NB4 (cell line): Measurements from ENCODE around the gene NQO1.

Experiments used
- POLR2A ChIP-seq: IDR thresholded peaks from 2 replicates; pipeline ENCODE4 v1.6.1; 2011; ENCODE audit warnings: mild to moderate bottlenecking; ENCODE audit not compliant: insufficient read length; ENCODE audit errors: extremely low read depth
- TF ChIP-seq, protein P1 (sequence below): IDR thresholded peaks from one replicate; pipeline ENCODE4 v1.5.1; 2012; ENCODE audit warnings: low read depth, low read length

DNA sequence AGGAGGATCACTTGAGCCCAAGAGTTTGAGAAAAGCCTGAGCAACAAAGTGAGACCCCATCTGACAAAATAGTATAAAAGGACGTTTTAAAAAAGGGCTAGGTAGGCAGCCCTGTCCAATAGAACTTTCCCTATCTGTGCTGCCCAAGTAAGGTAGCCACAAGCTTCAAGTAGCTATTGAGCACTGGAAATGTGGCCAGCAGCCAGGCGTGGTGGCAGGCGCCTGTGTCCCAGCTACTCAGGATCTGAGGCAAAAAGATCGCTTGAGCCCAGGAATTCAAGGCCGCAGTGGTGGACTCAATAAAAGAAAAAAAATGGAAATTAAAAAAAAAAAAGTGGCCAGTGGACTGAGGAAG is 1.5 kb upstream of the NQO1 start:
- TF ChIP-seq, protein P1, sequence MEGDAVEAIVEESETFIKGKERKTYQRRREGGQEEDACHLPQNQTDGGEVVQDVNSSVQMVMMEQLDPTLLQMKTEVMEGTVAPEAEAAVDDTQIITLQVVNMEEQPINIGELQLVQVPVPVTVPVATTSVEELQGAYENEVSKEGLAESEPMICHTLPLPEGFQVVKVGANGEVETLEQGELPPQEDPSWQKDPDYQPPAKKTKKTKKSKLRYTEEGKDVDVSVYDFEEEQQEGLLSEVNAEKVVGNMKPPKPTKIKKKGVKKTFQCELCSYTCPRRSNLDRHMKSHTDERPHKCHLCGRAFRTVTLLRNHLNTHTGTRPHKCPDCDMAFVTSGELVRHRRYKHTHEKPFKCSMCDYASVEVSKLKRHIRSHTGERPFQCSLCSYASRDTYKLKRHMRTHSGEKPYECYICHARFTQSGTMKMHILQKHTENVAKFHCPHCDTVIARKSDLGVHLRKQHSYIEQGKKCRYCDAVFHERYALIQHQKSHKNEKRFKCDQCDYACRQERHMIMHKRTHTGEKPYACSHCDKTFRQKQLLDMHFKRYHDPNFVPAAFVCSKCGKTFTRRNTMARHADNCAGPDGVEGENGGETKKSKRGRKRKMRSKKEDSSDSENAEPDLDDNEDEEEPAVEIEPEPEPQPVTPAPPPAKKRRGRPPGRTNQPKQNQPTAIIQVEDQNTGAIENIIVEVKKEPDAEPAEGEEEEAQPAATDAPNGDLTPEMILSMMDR: no peak
- TF ChIP-seq POLR2A: no peak
